SU-DHL-6 (cell line): Measurements from ENCODE around the gene GRM5.
"Not testable (repeated sequence)": the region's sequence is repeated elsewhere in the genome, so short reads cannot be mapped to it uniquely, and the experiment has no call there.

ENCODE experiments used
- CTCF ChIP-seq: fragments of 200-600 bp; sonication (generic); IDR thresholded peaks from one replicate; pipeline ENCODE4 v1.5.1; 2017; ENCODE audit warnings: antibody characterized with exemption, mild to moderate bottlenecking, low read length, moderate library complexity; ENCODE audit not compliant: insufficient read depth, poor library complexity, severe bottlenecking
- EZH2phosphoT487 ChIP-seq: fragments of 200-600 bp; sonication (generic), shearing (Covaris generic); conservative IDR thresholded peaks from 2 replicates; pipeline ENCODE4 v1.6.1; 2018; ENCODE audit warnings: mild to moderate bottlenecking, antibody characterized with exemption, low read length, moderate library complexity, mixed read lengths

- not testable (repeated sequence) for TF ChIP-seq CTCF, EZH2phosphoT487
Observed at GRCh38 chr11:88917065-88917464, 148.7 kb downstream of the GRM5 start.
